A204.1 (cell line): Measurements from ENCODE around the gene CES5A.
"Not testable (repeated sequence)": the region's sequence is repeated elsewhere in the genome, so short reads cannot be mapped to it uniquely, and the experiment has no call there.

Experiments
- FAIRE-seq: peaks from 2 replicates; lab custom pipeline; 2012; peaks lifted over from hg19 to GRCh38; lab: Jason Lieb, UNC

CES5A gene, protein sequence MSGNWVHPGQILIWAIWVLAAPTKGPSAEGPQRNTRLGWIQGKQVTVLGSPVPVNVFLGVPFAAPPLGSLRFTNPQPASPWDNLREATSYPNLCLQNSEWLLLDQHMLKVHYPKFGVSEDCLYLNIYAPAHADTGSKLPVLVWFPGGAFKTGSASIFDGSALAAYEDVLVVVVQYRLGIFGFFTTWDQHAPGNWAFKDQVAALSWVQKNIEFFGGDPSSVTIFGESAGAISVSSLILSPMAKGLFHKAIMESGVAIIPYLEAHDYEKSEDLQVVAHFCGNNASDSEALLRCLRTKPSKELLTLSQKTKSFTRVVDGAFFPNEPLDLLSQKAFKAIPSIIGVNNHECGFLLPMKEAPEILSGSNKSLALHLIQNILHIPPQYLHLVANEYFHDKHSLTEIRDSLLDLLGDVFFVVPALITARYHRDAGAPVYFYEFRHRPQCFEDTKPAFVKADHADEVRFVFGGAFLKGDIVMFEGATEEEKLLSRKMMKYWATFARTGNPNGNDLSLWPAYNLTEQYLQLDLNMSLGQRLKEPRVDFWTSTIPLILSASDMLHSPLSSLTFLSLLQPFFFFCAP

DNA sequence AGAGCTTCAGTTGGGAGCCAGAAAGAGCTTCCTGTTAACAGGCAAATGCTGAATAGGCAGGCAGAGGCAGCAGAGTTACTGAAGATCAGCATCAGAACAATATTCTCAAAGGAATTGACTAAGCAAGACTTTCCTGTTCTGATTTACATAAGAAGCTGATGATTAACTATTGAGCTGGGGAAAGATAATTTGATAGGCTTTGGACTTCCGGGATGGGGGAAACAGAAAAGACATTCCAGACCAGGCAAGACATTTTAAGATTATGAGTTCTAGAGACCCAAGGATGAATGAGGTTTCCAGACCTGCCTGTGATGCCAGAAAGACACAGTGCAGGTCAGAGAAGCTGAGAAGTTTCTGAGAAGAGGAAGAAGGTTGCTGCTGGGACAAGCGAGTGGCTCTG is at the start of gene CES5A:
TSS of gene CES5A (minus strand) at position 101 of the 400 bp plus-strand sequence. CDS start 152 bp downstream, outside the sequence.
- FAIRE-seq: no peak

DNA sequence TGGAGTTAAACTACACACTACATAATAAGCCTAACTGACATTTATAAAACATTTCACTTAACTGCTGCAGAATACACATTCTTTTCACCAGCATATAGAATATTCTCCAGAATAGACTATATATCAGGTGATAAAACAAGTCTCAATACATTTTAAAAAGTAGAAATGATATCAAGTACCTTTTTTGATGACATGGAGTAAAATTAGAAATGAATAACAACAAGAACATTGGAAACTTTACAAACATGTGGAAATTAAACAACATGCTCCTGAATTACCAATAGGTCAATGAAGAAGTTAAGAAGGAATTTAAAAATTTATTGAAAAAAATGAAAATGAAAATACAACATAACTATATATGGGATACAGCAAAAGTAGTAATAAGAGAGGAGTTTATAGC is 47.5 kb upstream of the CES5A start:
- peak; percentile 9 for FAIRE-seq

DNA sequence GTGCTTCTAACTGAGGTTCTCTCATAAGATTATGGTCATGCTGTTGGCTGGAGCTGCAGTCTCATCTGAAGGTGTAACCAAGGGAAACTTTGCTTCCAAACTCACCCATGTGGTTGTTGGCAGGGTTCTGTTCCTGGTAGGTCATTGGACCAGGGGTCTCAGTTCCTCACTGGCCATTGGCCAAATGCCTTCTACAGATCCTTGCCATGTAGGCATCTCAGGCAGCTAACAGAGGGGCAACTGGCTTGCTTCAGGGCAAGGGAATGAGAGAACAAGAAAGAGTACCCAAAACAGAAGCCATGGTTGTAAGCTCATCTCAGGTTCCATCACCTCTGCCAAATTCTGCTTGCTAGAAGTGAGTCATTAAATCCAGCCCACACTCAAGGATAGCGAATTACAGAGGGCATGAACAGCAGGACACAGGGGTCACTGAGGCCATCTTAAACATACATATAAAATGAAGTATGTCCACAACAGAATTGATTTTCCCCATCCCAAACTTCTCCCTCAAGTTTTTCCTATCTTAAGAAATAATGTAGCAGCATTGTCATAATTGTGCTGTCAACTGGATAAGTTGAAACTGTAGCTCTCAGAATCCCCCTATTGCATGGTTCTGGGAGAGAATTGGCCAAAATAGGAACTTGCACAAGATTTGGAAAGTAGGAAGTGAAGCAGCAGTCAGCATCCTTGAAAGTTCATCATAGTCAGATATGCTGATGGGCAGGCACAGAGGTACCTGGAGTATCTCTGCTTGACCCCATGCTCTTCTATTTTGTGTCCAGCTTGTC is 42.4 kb upstream of the CES5A start:
- no peak for FAIRE-seq

DNA sequence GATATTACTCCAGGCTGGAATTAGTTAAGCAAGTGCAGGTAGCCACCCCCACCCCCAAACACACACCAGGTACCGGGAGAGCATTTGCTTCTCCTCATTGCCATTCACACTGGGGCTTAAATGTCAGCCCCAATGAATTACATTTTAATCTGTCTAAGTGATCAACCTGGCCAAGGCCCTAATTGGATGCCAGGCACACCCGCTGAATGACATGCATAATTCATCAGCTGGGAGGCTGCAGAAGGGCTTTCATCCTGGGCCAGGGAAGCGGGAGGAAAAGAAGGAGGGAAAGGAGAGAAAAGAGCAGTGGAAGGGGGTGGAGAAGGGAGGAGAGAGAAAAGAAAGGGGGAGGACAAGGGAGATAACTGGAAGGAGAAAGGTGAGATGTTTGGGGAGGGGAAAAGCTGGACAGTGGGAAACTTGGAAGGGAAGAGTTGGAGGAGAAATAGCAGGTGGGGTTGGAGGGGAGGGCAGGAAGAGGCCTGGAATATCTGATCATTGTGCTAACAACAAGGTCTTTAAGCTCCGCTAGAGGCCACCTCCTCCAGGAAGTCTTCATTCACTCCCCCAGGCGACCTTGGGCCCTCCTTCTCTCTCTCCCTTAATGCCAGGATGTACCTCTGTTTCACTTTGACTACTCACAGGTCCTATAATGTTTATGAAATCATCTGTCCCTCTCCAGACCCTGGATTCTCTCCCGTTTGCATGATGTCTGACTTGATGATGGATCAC is 40.1 kb upstream of the CES5A start:
- no peak for FAIRE-seq

DNA sequence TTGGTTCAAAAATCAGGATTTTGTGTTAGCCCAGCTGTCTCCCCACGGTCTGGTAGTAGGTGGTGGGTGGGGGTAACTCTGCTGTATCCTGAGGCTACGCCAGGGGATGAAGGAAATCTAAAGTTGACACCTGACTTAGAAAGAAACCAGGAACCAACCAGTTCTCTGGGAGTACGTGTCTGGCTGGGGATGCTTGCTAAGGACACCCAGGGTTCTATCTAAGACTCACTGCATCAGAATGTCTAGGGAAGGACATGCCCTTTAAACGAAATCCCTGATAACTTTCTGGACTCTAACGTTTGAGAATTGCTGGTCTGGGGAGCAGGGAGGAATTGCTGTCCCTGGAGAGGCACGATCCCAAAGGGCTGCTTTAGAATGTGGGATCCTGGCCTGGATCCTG is 39.2 kb upstream of the CES5A start:
- FAIRE-seq: no peak

DNA sequence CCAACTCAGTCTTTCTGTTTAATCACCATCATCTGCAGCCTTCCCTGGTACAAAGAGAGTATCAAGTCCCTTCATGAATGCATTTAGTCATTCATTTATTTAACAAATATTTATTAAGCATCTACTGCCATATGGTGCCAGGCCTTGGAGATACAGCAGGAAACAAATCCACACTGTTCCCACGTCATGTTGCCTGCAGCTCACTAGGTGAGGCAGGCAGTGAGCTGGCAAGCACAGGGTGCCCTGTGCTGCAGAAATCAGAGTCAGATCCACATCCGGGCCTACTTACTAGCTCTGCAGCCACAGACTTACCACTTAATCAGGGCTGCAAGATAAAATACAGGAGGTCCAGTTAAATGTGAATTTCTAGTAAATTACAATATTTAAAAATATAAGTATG is 38.5 kb upstream of the CES5A start:
- FAIRE-seq: no peak

DNA sequence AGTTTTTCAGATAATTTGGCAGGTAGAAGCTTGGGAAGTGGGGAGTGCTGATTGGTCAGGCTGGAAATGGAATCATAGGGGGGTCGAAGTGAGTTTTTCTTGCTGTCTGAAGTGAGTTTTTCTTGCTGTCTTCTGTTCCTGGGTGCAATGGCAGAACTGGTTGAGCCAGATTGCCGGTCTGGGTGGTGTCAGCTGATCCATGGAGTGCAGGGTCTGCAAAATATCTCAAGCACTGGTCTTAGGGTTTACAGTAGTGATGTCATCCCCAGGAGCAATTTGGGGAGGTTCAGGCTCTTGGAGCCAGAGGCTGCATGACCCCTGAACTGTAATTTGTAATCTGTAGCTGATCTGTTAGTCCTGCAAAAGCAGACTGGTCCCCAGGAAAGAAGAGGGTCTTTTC is 37.9 kb upstream of the CES5A start:
- FAIRE-seq: not testable (repeated sequence)

DNA sequence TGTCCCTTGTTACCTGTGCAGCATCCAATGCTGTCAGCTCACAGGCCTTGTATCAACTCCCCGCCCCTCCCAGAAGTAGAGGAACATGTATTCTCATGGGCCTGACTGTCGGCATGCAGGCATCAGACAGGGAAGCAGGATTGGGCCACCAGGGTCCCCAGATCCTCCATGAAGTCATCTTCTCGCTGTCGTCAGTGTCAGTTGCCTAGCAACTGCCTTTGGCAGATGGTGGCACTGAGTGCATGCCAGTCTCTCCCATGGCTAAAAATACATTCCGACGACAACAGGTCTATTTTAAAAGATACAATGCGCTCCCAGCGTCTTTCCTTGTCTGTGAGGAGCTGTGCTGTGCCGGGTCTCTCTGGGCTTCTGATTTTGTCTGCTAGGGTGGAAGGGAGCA is 36.8 kb upstream of the CES5A start:
- no peak for FAIRE-seq

DNA sequence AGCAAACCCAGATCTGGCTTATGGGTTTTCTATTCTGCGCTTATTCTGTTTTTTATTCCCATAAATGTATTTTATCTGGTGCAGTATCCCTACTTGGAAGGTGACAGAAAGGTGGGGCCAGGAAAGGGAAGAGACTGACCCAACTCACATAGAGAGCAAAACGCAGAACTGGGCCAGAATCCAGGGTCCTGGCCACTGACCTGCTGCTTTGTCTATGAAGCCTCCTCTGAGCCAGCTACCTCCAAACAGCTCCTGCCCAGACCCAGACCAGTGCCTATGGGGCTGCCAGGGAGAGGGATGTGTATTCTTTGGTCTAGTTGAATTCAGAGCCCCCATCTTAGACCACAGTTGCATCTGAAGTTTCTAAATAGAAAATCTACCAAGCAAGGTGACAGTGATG is 36.4 kb upstream of the CES5A start:
- FAIRE-seq: no peak

DNA sequence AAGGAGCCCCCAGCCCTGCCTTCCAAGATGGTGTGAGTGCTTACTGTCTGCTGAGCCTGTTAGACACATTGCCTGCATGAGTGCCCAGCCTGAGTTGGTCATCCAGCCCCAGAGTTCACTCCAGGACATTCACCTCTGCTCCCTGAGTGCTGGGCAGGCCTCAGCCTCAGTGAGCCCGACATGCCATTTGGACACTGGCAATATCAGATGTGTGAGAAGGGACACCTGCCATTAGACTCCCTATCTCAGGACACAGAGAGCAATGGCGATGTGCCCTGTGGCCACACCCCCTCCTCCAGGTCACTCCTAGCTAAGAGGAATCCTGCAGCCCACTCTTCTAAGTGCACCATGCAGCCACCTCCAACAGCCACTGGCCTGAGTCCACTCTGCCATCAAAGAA is 34.7 kb upstream of the CES5A start:
- FAIRE-seq: no peak

DNA sequence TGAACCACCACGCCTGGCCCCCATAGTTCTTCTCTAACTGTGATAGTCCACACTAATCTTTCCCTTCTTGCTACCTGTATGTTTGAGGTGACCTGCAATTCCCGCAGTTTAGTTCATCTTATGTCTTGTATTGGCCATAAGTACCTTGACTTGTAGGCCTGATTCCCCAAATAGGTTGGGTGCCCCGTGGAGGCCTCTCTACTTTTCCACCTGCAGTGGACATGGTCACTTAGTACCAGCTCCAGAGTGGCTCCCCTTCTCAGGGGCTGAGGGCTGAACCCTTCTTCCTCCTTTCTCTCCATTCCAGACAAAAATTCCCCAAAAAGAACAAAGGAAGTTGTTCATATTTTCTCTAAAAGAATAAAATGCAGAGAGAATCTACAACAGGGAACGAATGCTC is 33.5 kb upstream of the CES5A start:
- no peak for FAIRE-seq

DNA sequence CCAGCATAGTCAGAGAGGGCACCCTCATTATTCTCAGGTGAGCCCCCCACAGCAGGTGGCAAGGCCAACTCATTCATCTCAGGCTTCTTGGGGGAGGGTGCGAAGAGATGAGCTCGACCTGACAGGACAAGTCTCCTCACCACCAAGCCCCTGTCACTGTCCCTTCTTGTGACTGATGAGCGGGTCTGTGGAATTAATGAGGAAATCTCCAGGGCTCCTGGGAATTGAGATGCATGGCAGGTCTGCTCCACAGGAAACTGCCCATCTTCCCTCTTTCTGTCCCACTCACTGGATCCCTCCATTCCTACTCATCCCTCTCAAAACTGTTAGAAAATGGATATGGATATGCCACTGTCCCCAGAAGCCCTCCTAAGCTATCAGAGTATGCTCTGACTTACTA is 32.5 kb upstream of the CES5A start:
- no peak for FAIRE-seq

DNA sequence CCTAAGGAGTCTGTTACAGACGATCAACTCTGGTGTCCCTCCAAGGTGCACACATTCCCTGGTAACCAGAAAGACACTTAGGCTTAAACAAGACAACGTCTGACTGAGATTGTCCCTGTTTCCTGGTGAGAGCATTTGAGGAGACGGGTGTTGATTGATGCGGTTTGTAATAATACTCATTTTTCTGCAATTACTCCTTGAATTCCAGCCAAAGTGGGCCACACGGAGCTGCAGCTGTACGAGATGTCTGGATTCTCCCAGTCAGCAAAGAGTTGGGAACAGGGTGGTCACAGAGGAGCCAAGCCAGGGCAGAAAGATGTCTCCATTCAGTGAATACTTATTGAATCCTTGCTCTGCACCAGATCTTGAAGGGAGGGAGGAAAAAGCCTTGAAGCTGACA is 30.9 kb upstream of the CES5A start:
- FAIRE-seq: no peak

DNA sequence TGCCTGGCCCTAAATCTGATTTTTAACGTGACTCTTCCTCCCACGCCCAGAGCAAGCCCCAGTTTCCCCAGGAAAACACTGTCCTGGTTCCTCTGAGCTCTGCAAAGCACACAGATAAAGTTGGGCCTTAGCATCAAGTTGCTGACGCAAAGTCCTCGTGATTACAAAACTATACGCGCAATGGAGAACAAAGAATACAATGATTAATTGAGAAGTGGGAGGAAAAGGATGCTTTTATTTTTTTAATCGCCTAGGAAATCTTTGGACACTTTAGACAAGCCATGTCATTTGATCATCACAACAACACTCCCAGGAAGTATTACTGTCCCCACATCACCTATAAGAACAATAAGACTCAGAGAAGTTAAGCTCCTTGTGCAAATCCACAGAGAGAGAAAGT is 30.5 kb upstream of the CES5A start:
- FAIRE-seq: no peak

DNA sequence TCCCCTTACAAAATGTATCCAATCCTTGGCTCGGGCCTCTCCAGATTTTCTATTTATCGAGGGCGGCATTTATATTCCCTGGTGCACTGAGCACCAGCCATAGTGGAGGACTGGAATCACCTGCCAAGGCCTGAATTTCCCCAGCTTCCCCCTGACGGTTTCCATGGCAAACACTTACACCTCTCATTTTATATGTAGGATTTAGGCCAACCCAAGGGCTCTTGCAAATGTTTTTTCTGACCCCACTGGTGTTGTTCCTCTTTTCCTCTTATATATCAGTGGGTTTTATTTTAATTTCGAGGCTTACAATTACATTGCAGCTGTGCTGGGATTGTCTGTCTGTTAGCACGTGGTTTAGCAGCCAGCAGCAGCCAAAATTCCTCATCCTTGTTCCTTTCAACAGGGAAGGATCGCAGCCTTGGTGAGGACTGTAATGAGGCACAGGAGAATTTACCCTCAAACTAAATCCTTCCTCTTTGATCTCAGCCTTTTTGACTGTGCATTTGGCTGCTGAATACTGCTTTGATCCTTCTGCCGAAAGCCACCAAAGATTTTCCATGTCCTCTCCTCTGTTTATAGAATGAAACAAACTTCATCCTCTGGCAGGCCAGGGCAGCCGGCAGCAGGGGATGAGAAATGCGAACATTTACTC is 26.5 kb upstream of the CES5A start:
- FAIRE-seq: no peak

DNA sequence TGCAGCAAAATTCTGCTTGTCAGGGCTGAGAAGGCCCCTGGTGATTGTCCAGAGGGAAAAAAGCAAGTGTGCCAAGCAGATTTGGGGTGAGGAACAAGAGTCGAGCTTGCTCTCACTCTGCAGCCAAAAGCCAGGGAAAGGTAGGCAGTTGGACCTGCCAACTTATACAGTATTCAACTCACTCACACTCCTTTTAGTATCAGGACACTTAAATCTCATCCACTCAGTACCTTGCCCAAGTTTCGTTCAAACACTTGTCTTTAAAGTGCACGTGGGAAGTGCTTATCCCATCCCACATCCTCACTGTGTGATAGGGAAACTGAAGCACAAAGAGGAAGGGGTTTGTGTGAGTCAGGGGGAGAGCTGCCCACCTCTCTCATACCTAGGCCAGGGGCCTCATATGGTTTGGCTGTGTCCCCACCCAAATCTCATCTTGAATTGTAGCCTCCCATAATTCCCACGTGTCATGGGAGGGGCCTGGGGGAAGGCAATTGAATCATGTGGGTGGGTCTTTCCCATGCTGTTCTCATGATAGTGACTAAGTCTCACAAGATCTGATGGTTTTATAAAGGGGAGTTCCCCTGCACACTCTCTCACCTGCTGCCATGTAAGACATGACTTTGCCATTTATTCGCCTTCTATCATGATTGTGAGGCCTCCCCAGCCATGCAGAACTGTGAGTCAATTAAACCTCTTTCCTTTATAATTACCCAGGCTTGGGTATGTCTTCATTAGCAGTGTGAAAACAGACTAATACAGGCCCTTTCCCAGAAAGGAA is 25.6 kb upstream of the CES5A start:
- no peak for FAIRE-seq

DNA sequence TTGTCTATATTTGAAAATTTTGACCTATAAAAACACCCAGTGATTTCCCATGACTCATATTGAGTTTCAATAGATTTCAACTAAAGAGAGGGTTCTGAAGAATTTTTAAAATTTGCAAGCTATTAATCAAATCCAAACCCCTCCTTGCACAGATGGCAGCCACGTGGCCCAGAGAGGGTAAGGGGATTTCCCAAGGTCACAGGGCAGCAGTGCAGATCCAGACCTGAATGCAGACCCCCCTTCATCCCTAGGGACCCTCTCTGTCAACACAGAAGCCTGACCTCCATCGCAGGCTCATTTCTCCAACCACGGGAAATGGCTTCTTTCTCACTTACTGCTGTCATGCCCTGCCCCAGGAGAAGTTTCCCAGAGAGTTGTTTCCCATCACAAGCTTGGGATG is 24.7 kb upstream of the CES5A start:
- no peak for FAIRE-seq

DNA sequence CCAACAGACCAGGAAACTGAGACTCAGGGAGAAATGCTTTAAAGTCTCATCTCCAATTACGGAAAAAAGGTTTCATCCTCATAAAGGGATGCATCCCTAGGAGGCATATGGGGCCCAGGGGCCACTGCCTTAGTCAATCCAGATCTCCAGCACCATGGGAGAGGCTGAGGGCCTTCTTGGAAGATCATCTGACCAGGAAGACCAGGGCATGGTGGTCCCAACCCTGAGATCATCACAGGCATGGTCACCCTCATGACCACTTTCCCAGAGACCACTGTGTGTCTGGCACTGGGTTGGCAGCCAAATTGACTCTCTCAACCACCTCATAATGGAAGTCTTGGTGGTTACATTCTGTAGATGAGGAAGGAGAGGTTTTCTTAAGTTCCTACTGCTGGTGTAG is 23.4 kb upstream of the CES5A start:
- no peak for FAIRE-seq

DNA sequence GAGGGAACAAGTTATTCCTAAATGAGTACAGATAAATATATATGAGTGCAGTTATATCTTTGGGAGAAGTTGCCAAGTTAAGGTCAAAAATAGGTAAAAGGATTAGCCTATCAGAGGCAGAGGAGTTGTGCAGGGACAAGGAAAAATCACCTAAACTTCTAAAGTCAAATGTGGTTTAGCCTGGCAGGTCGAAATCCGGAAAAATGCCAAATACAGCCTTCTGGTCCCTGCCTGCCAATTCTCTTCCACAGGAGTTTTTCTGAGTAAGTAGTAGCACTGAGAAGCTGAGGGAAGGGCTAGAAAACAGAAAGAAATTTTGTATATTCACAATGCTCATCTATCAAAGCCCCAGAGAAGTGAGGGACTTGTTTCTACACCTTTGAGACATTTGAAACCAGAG is 17.6 kb upstream of the CES5A start:
- no peak for FAIRE-seq

DNA sequence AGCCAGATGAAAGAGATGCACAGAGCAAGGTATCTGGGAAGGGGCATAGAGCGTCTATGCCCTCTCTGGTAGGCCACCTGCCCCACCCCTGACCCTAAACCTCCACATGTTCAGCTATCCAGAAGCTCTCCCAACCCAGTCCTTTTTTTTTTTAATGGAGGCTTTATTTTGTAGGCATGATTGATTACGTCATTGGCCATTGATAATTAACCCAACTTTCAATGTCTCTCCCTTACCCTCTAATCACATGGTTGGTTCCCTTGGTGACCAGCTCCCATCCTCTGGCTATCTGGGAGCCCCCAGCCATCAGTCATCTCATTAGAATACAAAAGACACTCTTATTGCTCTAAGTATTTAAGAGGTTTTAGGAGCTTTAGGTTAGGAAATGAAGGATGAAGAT is 14.3 kb upstream of the CES5A start:
- FAIRE-seq: no peak

DNA sequence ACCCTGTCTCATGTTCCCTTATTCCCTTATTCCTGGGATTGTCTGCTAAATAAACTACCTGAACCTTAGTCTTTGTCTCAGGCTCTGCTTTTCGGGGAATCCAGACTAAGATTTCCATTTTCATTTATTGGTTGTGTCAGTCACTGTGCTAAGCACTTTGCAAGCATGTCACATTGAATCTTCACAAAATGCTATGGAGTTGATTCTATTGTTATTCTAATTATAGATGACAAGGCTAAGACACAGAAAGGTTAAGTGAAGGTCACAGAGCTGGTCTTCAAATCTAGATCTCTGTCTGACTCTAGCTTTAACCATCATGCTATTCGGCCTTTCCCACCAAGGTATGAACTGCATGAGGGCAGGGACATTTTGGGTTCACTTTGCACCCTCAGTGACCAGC is 13.4 kb upstream of the CES5A start:
- FAIRE-seq: no peak
